Kidney capillary endothelial cell (primary cell): ENCODE measurements around the gene BRSK2.

Experiments
- DNase-seq: peaks from one replicate; pipeline ENCODE4 v3.0.0-alpha.2; 2018; ENCODE audit warnings: low spot score

Gene BRSK2

GRCh38 chr11:1452744-1453143 lies 63.0 kb downstream of the BRSK2 start:
- no peak for DNase-seq

GRCh38 chr11:1453611-1454034 lies 63.9 kb downstream of the BRSK2 start:
- DNase-seq, result no peak

- no peak for DNase-seq
These were observed 64.8 kb downstream of the BRSK2 start for GRCh38 chr11:1454576-1454975.

GRCh38 chr11:1455032-1455762 lies 65.5 kb downstream of the BRSK2 start:
- DNase-seq, result no peak

- no peak for DNase-seq
These were observed 66.0 kb downstream of the BRSK2 start for GRCh38 chr11:1455763-1456060.

GRCh38 chr11:1456176-1456575 lies 66.4 kb downstream of the BRSK2 start:
- DNase-seq, result no peak

GRCh38 chr11:1456596-1457325 lies 67.0 kb downstream of the BRSK2 start:
- DNase-seq, result no peak

GRCh38 chr11:1457326-1457680 lies 67.6 kb downstream of the BRSK2 start:
- DNase-seq, result no peak

GRCh38 chr11:1457856-1458255 lies 68.1 kb downstream of the BRSK2 start:
- no peak for DNase-seq

GRCh38 chr11:1458340-1459218 lies 68.8 kb downstream of the BRSK2 start:
- DNase-seq, result no peak

GRCh38 chr11:1459219-1459575 lies 69.5 kb downstream of the BRSK2 start:
- no peak for DNase-seq

- no peak for DNase-seq
These were observed 70.1 kb downstream of the BRSK2 start for GRCh38 chr11:1459764-1460395.

GRCh38 chr11:1460396-1460985 lies 70.8 kb downstream of the BRSK2 start:
- DNase-seq, result no peak

GRCh38 chr11:1460986-1461825 lies 71.5 kb downstream of the BRSK2 start:
- DNase-seq, result no peak

GRCh38 chr11:1461826-1462697 lies 72.3 kb downstream of the BRSK2 start:
- DNase-seq, result no peak

- DNase-seq, result no peak
These were observed 72.9 kb downstream of the BRSK2 start for GRCh38 chr11:1462698-1462975.

GRCh38 chr11:1463056-1463455 lies 73.3 kb downstream of the BRSK2 start:
- DNase-seq, result no peak

- no peak for DNase-seq
These were observed 77.0 kb downstream of the BRSK2 start for GRCh38 chr11:1466784-1467183.

GRCh38 chr11:1467270-1467669 lies 77.5 kb downstream of the BRSK2 start:
- DNase-seq, result no peak

GRCh38 chr11:1468002-1468401 lies 78.3 kb downstream of the BRSK2 start:
- DNase-seq, result no peak
